NCI-H1048 (cell line): Measurements from ENCODE around the gene DLX1.
"Not testable (repeated sequence)": the region's sequence is repeated elsewhere in the genome, so short reads cannot be mapped to it uniquely, and the experiment has no call there.

Experiments
- DNase-seq: peaks from one replicate; lab custom pipeline; 2025; lab: John Stamatoyannopoulos, UW

The DLX1 gene

DNA sequence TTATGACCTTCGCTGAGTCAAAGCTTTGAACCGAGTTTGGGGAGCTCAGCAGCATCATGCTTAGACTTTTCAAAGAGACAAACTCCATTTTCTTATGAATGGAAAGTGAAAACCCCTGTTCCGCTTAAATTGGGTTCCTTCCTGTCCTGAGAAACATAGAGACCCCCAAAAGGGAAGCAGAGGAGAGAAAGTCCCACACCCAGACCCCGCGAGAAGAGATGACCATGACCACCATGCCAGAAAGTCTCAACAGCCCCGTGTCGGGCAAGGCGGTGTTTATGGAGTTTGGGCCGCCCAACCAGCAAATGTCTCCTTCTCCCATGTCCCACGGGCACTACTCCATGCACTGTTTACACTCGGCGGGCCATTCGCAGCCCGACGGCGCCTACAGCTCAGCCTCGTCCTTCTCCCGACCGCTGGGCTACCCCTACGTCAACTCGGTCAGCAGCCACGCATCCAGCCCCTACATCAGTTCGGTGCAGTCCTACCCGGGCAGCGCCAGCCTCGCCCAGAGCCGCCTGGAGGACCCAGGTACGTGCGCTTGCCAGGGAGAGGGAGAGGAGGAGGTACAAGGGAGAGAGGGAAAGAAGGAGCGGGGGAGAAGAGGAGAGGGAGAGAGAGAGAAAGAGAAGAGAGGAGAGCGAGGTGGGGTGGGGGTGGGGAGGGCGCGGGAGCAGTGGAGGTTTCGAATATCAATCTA lies at the start of gene DLX1:
TSS of gene DLX1 (plus strand) at position 48 of the 700 bp plus-strand sequence. CDS start at position 219, 171 bp downstream.
- DNase-seq = no peak

DNA sequence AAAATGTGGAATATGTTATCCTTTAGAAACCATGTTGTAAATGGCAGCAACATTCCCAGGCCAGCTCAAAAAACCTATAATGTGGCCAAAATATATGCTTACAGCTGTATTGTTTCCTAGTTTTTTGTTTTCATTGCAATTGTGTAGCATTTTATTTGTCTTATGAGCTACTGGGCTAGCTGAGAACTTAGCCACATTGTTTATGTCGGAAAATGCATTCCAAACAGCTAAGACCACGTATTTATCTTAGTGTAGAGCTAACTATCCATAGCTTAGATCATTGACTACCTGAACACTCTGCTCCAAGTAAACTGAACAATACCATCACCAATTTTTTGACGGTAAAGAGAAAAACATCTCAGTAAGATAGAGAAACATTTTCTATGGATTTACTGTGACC lies 47.2 kb upstream of the DLX1 start:
- DNase-seq = no peak

DNA sequence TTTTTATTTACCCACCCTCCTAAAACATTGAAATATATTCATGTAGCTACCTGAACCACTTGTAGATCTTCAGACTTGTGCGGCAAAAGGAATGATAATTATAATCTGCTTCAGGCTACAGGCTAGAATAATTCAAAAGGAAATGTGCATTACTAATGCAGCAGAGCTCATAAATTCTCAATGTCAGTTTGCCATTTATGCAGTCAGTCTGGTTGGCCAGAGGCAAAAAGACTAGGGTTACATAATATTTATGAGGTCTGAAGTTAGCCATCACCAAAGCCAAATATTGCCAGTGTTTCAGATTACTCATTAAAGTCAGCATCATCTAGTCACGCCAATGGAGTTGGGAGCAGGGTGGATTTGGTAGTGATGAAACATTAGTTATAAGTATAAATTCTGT lies 46.7 kb upstream of the DLX1 start:
- no peak for DNase-seq

DNA sequence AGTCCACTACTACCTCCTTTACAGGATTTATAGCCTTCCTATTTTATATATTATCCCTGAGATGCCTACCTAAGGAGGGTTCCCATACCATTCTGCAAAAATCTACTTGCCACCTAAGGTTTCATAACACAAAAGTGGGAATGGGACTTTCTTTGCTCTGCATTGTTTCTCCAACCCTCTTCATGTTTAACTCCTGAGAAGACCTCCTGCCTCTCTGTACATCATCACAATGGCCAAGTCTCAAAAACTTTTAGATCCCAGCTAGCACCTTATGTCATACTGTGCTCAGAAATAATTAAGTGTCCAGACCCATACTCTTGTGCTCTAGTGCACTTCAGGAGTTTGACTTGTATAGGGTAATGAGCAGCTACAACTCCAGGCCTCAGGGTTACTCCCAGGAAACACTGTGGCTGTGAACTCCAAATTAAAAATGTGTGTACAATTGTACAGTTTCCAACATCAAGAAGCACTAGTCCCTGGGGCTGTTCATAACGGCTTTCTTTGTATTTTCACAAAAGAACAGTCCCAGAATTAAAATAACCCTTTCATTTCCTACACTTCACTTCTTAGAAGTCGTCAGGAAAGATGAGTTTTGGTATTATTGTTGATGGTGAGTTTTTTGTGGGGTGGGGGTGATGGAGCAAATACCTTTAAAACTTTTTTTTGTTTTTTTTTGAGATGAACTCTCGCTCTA lies 46.1 kb upstream of the DLX1 start:
- no peak for DNase-seq

DNA sequence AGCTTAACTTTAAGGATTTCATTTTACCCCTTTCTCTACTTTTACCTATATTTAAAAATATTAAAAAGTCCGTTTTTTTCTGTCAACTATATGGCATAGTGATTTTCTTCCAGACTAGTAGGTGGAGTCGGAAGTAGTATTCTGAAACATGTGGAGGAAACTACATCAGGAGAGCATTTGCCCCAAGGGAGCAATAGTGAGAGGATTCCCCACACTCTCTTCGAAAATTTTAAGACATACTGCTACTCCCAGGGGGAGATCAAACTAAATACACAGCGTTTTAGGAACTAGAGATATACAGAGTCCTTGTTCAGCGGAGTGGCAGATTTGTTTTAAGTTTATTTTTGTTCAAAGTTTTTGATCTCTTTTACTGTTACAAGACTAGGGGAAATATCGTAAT lies 45.0 kb upstream of the DLX1 start:
- no peak for DNase-seq

DNA sequence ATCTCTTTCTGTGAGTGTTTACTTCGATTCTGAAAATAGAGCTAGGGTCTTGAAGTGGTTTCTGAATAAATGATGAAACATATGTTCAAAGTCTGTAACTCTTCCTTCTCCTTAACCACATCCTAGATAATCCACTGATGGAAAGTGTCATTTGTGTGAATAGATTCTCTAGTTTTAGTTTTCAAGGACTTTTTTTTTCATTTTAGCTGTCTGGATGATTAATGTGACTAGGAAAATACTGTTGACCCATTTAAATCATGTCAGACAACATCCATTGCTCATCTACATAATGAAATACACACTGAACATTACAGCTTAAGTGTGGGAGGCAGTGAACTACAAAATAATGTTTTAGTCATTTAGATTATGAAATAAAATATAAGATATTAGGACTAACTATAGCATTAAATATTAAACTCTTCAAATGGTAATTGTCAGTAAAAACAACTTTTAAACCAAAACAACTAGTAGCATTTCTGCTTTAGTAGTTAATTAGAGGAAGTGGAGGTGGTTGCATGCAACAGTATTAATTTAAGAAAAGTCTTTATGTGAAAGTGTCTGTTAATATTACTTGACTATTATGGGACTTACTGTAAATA lies 39.1 kb upstream of the DLX1 start:
- no peak for DNase-seq

DNA sequence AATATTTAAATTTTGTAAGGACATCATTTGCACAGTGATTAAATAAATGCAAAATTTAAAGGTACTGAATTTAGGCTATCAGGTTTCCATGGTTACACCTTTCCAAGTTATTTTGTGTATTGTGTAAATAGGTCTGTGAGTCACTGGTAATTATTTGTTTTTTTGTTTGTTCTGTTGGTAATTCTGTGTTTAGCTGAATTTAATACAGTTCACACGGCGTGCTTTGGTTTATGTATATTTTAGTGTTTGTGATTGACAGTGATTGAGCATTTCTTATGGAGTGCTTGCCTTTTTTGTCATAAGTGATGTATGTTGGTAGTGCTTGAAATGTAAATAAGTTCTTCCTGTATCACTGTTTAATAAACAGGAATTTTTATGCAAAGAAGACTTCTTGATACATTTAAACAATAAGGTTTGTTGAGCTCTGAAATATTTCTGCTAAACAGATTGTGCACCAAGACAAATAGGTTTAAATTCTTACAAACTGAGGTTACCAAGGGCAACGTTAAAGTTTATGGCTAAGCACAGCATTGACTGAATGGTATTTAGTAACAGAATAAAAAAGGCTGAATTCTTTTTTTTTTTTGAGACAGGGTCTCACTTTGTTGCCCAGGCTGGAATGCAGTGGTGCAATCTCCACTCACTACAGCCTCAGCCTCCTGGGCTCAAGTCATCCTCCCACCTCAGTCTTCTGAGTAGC lies 38.3 kb upstream of the DLX1 start:
- DNase-seq = no peak

DNA sequence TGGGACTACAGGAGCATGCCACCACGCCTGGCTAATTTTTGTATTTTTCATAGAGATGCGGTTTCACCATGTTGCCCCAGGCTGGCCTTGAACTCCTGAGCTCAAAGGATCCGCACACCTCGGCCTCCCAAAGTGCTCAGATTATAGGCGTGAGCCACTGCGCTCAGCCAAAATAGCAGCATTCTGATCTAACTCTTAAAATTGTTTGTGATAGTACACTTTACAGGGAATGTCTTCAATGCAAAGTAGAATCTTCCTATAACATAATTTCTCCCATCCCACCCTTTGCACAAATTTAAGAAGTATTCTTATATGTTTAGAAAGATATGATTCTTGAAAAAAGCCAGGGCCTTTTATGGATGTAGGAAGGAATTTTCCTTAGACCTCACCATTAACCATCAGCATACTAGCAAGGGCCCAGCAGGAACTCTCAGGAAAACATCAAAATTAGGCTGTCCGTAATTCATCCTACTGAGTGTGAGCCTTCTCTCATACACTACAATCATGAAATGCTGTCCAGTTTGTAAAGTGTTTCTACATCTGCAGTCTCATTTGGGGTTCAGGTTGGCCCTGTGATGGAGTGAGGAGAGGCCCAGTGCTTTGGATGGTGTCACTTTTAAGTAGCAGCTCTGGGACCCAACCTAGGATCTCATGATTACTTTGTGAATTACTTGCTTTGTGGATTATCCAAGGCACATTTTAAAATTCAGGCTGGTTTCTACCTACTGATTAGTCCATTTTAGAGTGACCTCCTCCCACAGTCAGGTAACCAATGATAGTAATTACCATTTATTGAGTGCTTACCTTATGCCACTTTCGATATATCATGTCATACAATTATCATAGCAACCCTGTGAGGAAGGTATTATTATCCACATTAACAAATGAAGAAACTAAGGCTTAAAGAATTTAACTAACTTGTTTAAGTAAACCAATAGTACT lies 37.5 kb upstream of the DLX1 start:
- DNase-seq = no peak

DNA sequence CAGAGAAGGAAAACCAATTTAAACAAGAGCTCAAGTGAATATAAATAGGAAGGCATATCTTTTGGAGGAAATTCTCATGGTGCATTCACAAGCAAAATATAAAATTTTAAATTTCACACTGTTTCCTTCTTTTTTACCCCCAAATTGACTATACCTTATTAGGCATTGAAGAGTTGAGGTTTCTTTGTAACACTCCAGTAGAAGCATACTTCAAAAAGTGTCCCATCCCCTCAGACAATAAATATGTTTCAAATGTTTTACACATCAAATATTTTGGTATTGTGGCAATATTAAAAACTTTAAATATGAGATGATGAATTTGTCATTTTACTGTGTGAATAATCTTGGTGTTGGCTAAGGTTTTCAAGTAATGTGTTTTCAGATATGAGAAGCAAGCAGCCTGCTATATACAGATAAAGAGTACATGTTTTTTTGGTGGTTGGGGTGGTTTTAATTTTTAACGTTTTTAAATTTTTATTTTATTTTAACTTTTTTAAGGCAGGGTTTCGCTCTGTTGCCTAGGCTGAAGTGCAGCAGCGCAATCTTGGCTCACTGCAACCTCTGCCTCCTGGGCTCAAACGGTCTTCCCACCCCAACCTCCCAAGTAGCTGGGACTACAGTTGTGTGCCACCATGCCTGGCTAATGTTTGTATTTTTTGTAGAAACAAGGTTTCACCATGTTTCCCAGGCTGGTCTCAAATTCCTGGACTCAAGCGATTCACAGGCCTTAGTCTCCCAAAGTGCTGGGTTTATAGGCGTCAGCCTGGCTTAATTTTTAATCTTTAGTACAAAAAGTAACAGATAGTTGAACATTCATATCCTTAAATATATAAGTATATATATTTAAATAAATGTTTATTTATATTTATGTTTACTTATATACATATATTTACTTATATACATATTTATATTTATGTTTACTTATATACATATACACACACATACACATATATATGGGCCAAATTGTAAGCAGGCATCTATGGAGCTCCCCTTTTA lies 36.5 kb upstream of the DLX1 start:
- DNase-seq = no peak

DNA sequence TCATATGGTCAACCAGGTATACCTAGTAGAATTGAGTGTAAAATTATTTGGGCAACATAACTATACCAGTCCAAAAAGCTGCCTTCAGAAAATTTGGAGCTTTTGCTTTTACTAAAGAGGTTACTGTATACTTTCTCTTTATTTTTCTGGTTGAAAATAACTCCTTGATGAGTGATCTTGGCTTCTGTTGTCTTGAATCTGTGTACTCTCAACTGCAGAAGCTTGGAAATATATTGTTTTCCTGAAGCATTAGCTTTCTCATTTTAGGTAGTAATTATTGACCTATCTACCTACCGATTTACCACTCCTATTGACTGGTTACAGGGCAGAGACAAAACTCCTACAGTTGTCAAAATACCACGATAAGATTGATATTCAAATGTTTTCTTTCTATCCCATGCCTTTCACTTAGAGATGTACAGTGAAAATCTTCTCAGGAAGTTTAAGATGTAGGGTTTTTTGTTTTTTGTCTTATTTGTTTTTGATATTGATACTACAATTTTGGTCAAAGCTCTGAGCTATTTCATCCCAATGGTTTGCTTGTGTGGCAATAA lies 35.7 kb upstream of the DLX1 start:
- no peak for DNase-seq

DNA sequence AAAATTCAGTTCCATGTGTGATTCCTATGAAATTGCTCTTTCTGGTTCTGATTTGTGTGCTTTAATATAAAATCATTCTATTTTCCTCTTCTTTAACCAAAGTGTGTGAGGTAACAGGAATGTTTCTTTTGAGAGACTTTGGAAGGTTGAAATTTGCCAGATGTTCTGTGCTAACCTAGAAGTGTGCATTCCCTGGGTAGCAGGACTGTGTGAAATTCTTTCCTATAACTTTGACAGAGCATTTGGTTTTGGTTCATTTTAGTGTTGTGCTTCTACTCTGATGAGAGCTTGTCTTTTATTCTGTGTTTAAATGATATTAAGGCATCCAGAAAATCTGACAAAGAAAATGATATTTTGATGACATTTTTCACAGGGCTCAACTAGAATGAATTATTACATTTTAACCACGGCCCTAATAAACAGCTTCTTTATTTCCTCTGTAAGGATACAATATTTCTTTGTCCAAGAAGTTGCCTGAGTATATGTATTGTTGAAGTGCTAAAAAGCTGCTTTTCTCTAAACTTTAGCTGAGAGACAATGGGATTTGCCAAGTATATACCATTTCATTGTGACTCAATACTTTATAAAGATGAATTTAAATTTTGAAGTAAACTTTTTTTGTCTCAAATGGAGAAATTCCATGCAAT lies 34.7 kb upstream of the DLX1 start:
- no peak for DNase-seq

DNA sequence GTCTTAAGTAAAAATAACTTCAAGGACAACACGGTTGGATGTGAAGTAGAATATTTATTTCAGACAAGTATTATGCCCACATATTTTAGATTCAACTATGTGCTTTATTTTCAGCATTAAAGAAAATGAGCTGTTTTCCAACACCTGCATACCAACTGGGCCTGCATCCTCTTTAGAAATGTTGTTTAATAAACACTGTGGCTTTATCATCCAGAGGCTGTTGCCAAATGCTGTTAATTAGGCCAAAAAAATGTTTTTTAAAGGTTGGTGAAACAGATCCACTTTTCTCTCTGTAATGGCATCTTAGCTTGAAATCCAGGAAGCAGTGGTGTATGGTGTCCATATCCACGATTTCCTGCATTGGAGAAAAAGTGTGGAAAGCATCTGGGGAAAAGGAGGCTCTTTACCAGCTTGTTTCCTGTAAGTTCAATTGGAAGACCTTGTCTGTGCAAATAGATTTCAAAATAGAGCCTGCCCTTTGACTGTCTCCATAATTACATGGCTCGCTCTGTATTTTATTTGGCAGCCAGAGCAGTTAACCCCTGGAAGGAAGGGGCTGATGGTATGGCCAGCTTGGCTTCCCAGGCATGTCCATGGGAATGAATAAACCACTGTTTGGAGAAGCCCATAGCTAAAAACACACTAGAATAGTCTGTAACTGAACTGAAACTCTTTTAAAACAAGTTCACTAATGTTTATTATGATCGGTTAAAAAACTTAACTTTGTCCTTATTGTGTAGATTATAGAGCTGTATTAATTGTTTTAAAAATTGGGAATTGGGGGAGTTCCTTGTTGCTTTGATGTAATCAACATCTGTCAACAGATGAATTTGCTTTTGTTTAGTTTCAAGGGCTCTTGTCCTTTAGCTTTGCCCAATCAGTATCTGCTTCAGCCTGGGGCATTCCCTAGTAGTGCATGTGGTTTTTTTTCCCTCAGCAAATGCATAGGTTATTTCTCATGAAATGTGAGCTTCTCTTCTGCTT lies 33.0 kb upstream of the DLX1 start:
- DNase-seq = no peak

DNA sequence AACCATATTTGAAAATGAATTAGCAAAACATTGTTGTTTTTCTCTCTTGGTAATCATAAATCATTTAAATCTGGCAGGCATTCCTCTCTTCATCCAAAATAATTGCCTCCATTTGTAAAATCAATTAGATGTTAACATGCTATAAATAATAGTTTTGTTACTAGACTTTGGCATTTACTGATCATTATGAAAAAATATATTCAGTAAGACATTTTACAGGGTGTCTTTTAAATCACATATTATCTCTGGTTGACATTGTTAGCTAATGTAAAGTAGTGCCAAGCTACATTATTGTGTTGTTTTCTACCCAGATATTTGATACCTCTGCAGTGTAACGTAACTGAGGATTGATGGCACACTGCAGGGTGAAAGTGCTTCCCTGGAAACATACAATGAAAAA lies 31.8 kb upstream of the DLX1 start:
- DNase-seq = no peak

DNA sequence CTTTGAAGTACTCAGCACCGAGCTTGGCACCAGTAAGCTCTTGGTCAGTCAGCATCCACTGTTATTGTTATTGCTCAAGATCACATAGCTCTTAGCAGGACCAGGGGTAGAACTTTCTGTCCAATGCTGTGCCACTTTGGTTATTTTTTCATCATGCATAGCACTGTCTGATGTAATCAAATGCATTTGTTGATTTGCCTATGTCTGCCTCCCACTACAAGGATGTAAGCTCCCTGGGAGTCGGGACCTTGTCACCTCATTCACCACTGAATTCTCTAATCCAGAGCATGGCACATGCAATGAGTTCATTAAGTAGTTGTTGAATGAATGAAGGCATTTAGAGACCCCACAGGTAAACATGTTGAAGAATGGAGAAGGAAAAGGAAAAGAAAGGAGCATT lies 29.0 kb upstream of the DLX1 start:
- DNase-seq = no peak

DNA sequence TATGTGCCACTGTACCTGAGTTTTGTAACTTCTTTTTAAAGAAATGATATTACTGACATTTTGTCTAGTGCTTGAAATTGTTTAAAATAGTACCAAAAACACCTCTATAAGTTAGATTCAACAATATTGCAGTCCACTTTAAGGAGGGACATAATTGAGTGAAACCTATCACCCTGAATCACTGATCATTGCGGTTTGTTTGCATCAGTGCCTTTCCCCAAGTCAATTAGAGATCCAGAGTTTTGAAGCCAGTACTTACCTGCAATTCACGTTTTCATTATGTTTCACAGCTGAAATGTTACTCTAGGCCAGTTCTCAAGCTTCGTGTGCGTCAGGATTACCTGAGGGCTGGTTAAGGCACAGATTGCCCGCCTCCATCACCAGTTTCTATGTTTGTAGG lies 26.6 kb upstream of the DLX1 start:
- DNase-seq = no peak

DNA sequence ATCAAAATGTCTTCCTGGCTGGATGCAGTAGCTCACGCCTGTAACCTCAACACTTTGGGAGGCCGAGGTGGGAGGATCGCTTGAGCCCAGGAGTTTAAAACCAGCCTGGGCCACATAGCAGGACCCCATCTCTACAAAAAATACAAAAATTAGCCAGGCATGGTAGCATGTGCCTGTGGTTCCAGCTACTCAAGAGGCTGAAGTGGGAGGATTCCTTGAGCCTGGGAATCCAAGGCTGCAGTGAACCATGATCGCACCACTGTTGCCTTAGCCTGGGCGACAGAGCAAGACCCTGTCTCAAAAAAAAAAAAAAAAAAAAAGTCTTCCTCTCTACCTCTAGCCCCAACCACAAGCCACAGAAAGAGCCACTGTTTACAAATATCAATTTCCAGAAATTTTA lies 25.2 kb upstream of the DLX1 start:
- DNase-seq = not testable (repeated sequence)

DNA sequence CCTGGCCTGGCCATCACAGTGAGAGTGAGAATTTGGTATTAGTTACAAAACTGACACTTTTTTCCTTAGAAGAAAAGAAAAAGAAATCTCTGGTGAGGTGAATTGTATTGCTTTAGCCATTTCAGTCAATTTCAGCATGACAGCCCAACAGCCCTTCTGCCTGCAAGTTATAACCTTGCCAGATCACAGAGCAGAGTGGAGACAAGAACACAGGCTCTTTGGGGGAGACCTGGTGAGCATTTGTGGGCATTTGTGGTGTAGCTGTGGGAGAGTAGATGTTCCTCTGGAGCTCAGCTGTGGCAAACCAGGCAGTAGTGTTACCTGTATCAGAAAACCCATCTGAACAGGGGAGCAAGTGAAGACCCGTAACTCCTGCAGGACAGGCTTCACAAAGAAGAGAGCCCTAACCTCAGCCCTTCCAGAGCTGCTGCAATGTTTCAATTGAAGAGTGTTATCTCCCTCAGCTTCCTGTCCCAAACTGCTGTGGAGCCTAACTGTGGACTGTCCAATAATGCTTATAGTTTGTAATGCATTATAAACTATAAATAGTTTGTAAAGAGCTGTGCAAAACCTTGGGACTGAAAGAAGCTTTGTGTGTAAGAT lies 22.8 kb upstream of the DLX1 start:
- DNase-seq = no peak

DNA sequence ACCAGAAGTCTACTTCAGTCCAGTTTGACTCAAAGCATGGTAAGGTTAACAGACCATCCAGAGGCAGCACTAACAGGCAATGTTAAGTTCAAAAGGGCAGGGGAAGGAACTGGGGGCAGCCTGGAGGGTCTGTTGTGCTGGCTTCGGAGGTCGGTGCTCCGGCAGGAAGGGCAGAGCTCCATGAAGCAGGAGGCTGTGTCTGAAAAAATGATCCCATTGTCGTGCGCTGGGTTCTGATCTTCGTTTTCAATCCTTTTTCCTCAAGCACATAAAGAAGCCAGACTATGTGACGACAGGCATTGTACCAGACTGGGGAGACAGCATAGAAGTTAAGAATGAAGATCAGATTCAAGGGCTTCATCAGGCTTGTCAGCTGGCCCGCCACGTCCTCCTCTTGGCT lies 21.9 kb upstream of the DLX1 start:
- DNase-seq = no peak
